ENCODE data around the gene TICAM1.
"Not testable (repeated sequence)": the region's sequence is repeated elsewhere in the genome, so short reads cannot be mapped to it uniquely, and the experiment has no call there.

The TICAM1 gene
- 6.8 to 97.7 (median 19.6) reads per million in 17 experiments for total RNA-seq

- DNase-seq = peak; percentile 87 to 95 (median 92)
Observed at GRCh38 chr19:4831304-4831978, at the start of gene TICAM1. Gene TICAM1 (minus strand): TSS chr19:4831712. CDS start chr19:4818377, 13,335 bp downstream.

DNA sequence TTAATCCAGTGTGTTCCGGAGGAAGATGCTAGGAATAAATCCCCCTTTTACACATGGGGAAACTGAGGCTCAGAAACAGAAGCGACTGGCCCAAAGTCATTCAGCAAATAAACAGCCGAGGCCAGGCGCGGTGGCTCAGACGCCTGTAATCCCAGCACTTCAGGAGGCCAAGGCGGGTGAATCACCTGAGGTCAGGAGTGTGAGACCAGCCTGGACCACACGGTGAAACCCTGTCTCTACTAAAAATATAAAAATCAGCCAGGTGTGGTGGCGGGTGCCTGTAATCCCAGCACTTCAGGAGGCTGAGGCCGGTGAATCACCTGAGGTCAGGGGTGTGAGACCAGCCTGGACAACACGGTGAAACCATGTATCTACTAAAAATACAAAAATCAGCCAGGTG, 47.5 kb upstream of the TICAM1 start:
- no peak for DNase-seq

- DNase-seq = no peak
Observed at GRCh38 chr19:4878491-4878968, 47.0 kb upstream of the TICAM1 start.

GRCh38 chr19:4877753-4878490, 46.4 kb upstream of the TICAM1 start:
- DNase-seq = no peak

DNA sequence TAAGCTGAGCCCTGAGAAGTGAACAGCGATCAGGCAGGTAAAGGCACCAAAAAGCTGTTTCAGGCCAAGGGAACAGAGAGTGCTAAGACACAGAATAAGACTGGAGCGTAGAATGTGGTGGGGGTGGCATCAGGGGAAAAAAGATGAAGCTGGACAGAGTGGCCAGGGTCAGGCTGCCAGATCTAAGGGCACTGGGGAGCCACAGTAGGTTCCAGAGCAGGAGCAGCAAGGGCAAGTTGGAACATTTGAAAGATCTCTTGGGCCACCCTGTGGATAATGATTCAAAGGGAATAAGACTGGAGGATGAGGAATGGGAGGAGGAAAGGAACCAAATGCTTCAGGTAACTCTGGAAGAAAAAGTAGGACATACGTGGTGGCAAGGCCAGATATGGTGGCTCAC, 42.4 kb upstream of the TICAM1 start:
- DNase-seq = no peak

DNA sequence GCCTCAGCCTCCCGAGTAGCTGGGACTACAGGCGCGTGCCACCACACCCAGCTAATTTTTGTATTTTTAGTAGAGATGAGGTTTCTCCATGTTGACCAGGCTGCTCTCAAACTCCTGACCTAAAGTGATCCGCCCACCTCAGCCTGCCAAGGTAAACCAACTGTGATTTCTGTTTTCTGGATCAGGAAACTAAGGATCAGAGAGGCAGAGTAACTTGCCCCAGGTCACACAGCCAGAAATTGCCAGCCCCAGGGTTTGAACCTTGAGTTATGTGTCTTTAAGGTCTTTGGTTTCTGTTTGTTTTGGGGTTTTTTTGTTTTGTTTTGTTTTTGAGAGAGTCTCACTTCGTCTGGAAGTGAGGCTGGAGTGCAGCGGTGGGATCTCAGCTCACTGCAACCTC, 40.2 kb upstream of the TICAM1 start:
- DNase-seq = no peak

DNA sequence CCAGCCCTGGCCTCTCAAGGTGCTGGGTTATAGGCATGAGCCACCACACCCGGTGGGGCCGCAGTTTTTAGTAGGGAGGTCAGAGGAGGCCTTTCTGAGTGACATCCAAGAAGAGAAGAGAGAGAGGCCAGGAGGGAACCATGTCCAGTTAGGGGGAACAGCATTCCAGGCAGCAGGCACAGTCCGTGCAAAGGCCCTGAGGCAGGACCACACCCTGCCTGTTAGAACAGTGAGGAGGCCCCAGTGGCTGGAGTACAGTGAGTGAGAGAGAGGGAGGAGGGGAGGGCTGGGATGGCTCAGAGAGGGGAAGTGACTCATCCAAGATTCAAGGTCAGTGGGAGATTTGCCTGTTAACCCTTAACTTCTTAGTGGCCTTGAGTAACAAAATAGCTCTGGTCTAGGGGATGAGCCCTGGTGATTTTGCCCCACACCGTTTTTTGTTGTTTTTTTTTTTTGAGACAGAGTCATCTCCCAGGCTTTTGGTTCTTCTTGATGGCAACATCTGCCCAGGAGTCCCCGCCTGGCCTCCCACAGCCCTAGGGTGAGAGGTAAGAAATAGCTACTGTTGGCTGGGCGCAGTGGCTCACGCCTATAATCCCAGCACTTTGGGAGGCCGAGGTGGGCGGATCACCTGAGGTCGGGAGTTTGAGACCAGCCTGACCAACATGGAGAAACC, 38.7 kb upstream of the TICAM1 start:
- peak; percentile 84 to 93 (median 90) for DNase-seq

- no peak for DNase-seq
Observed at GRCh38 chr19:4868286-4868834, 36.8 kb upstream of the TICAM1 start.

GRCh38 chr19:4867534-4868285, 36.2 kb upstream of the TICAM1 start, which contains the start of gene PLIN3:
Gene PLIN3 (minus strand): TSS chr19:4867667. CDS start chr19:4861394, 6,273 bp downstream.
- DNase-seq = peak; percentile 94 to 98 (median 98)

DNA sequence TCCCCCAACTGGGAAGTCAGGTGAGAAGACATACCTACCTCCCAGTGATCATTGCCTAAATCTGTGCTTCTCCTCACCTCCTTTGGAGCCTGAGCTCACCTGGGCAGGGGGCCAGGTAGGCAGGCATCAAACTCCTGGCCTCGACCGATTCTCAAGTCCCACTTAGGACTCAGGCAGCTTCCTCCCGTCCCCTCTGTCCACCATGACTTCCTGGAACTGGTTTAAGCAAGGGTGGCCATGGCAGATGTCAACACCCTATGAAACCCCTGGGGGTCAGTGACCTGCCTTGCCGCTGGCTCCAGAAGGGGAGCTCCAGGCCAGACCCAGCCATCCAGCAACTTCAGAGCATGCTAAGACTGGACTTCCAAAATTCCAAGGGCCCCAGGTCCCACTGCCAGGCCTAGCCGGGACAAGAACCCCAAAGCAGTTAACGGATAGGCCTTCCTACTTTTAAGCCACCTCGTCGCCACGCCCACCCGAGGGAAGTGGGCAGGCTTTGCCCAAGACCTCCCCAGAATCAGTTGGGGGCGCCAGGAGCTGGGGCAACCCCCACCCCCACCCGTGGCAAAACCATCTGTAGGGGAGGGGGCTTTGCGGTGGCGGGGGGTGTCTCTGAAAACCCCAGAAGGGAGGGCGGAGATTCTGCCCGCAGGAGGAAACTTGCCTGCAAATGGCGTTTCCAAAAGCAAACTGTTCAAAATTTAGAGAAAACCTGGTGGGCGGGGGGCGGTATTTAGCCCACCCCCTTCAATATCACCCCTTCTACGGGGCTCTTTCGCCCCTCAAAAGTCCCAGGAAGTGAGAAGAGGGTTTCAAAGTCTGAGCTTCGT, 35.3 kb upstream of the TICAM1 start:
- peak; percentile 60 to 84 (median 74) for DNase-seq

DNA sequence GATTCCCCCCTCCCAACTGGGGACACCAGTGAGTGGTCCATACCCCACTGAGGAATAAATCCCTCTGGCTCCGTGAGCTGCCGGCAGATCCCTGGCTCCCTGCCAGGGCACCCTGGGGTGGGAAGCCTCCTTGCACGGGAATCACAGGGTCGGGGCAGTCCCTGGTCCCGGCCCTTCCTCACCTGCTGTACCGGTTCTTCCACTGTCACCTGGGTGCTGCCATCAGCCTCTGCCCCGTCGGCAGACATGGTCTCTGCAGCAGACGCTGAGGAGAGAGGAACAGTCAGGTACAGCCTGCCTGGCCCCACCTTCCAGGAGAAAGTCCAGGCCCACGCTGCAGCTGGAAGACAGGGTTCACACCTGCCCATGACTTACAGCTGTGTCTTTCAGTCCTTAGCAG, 29.6 kb upstream of the TICAM1 start:
- no peak for DNase-seq

DNA sequence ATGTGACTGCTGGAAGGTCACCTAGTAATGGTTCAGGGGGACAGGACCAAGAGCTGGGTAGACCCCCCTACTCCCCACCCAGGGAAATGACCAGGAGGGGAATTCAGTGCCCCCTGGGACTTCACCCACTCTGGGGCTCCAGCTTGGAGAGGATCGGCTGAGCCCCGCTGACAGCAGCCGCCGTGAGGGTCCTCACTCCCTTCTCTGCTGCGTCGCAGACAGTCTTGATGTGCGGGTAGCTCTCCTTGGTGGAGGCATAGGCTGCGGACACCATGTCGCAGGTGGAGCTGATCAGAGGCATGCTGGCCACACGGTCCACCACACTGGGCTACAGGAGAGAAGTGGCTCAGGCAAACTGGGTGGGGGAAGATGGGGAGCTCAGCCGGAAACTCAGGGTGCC, 28.2 kb upstream of the TICAM1 start:
- DNase-seq = no peak

DNA sequence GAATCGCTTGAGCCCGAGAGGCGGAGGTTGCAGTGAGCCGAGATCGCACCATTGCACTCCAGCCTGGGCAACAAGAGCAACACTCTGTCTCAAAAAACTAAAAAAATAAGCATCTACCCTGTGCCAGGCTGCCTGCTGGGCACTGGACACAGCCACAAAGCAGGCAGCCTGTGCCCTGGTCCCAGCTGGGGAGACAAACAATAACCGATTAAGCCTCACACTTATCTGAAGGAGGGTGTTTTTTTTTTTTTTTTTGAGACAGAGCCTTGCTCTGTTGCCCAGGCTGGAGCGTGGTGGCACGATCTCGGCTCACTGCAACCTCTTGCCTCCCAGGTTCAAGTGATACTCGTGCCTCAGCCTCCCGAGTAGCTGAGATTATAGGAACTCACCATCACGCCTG, 25.0 kb upstream of the TICAM1 start:
- not testable (repeated sequence) for DNase-seq

- DNase-seq = not testable (repeated sequence)
Observed at GRCh38 chr19:4853506-4853905, 22.0 kb upstream of the TICAM1 start.

DNA sequence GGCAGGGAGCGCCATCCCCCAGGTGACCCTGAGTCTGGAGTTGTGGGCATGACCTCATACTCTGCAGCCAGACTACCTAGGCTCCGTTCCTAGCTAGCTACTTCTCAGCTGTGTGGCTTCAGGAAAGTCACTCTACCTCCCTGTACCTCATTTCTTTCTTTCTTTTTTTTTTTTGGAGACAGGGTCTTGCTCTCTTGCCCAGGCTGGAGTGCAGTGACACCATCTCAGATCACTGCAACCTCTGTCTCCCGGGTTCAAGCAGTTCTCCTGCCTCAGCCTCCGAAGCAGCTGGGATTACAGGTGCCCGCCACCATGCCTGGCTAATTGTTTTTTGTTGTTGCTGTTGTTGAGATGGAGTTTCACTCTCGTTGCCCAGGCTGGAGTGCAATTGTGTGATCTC, 21.0 kb upstream of the TICAM1 start:
- no peak for DNase-seq

GRCh38 chr19:4851551-4852290, 20.2 kb upstream of the TICAM1 start:
- peak; percentile 59 to 81 (median 70) for DNase-seq

DNA sequence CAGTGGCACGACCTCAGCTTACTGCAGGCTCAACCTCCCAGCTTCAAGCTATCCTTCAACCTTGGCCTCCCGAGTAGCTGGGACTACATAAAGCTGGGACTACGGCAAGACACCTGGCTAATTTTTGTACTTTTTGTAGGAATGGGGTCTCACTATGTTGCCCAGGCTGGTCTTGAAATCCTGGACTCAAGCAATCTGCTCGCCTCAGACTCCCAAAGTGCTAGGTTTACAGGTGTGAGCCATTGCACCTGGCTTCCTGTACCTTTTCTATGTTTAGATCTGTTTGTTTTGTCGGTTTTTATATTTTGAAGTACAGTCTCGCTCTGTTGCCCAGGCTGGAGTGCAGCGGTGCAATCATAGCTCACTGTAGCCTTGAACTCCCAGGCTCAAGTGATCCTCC, 17.5 kb upstream of the TICAM1 start:
- DNase-seq = no peak

- DNase-seq = no peak
Observed at GRCh38 chr19:4847190-4847973, 15.9 kb upstream of the TICAM1 start.

- not testable (repeated sequence) for DNase-seq
Observed at GRCh38 chr19:4845975-4846374, 14.5 kb upstream of the TICAM1 start.

All from suppressor macrophage (primary cell).